Vagina (tissue), 2 donors: ENCODE measurements around the gene SIM1.

ENCODE experiments used
- CTCF ChIP-seq, 3 experiments: fragments of 450-650 bp in 2 of 3; fragments of 200-600 bp in 1 of 3; sonication (generic) in 1 of 3; IDR thresholded peaks; one replicate each; pipeline ENCODE4 v1.5.1; 2017 to 2019; ENCODE audit warnings: antibody characterized with exemption in 3 of 3, mild to moderate bottlenecking in 2 of 3, moderate library complexity in 2 of 3
- POLR2AphosphoS5 ChIP-seq, 2 donors: sonication (generic); formaldehyde crosslinking; IDR thresholded peaks; one replicate each; pipeline ENCODE4 v1.9.0; 2017; ENCODE audit warnings: antibody characterized with exemption in 2 of 2, mild to moderate bottlenecking in 2 of 2, low read depth in 1 of 2; ENCODE audit not compliant: insufficient read depth in 1 of 2

- TF ChIP-seq CTCF (IDR thresholded peaks at IDR 0.05) (no peak), POLR2AphosphoS5 (IDR thresholded peaks at IDR 0.05; ENCODE audit: insufficient read depth in 1 of 2, low read depth in 1 of 2) (no peak)
These were observed 8.4 kb downstream of the SIM1 start for GRCh38 chr6:100456141-100456907.
